Breast epithelium (tissue), 3 donors: Measurements from ENCODE around the gene IFNLR1.

Experiments used
- POLR2A ChIP-seq: fragments of 450-650 bp; IDR thresholded peaks from one replicate; pipeline ENCODE4 v1.6.1; 2016; ENCODE audit warnings: antibody characterized with exemption, mild to moderate bottlenecking, moderate library complexity
- TF ChIP-seq, protein P1 (sequence below), 3 donors: fragments of 450-650 bp; IDR thresholded peaks; one replicate each; pipeline ENCODE4 v1.5.1; 2016 to 2017; ENCODE audit warnings: antibody characterized with exemption in 3 of 3, mild to moderate bottlenecking in 3 of 3, moderate library complexity in 3 of 3

DNA sequence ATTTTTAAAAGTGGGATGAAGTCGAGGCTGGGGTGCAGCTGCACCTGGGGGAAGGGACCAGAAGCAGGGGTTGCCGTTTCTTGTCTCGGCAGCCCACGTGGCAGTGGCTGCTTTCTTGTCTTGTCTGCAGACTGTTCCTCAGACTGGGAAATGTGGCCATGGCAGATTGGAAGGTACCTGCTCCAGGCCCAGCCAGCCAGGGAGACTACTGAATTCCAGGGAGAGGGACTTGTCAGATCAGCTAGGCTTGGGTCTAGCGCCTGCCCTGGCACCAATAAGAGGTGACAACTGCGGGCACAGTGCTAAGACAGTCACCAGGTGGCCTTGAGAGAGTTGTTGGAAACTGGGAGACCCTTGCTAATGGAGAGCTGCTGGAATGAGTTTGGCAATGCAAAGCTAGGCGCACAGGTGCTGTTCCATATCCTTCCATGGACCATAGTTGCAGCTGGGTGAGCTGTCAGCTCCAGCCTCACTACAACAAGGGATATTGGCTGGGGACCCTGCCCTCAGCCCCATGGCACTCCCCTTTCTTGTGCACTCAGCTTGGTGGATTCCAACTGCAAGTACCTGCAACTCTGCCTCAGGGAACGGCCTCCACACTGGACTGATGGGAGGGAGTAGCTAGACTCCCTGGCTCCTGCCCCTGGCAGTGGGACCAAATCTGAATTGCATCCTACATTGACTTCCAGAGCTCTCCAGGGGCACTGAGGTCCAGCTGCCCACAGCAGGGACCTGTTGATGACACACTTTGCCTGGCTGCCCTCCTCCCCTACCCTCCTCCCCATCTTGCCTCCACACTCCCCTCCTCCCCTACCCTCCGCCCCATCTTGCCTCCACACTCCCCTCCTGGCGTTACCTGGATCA is 34.2 kb downstream of the IFNLR1 start:
- TF ChIP-seq POLR2A = no peak
- TF ChIP-seq, protein P1, sequence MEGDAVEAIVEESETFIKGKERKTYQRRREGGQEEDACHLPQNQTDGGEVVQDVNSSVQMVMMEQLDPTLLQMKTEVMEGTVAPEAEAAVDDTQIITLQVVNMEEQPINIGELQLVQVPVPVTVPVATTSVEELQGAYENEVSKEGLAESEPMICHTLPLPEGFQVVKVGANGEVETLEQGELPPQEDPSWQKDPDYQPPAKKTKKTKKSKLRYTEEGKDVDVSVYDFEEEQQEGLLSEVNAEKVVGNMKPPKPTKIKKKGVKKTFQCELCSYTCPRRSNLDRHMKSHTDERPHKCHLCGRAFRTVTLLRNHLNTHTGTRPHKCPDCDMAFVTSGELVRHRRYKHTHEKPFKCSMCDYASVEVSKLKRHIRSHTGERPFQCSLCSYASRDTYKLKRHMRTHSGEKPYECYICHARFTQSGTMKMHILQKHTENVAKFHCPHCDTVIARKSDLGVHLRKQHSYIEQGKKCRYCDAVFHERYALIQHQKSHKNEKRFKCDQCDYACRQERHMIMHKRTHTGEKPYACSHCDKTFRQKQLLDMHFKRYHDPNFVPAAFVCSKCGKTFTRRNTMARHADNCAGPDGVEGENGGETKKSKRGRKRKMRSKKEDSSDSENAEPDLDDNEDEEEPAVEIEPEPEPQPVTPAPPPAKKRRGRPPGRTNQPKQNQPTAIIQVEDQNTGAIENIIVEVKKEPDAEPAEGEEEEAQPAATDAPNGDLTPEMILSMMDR (IDR thresholded peaks at IDR 0.05) = no peak
